NB4 (cell line): ENCODE data around the gene RPS6KC1.

Source experiments
- MYC ChIP-seq: IDR thresholded peaks from 2 replicates; pipeline ENCODE4 v1.6.1; 2011; ENCODE audit warnings: low read depth, low read length
- POLR2A ChIP-seq: IDR thresholded peaks from 2 replicates; pipeline ENCODE4 v1.6.1; 2011; ENCODE audit warnings: mild to moderate bottlenecking; ENCODE audit not compliant: insufficient read length; ENCODE audit errors: extremely low read depth
- TF ChIP-seq, protein P1 (sequence below): IDR thresholded peaks from one replicate; pipeline ENCODE4 v1.5.1; 2012; ENCODE audit warnings: low read depth, low read length

- TF ChIP-seq, protein P1, sequence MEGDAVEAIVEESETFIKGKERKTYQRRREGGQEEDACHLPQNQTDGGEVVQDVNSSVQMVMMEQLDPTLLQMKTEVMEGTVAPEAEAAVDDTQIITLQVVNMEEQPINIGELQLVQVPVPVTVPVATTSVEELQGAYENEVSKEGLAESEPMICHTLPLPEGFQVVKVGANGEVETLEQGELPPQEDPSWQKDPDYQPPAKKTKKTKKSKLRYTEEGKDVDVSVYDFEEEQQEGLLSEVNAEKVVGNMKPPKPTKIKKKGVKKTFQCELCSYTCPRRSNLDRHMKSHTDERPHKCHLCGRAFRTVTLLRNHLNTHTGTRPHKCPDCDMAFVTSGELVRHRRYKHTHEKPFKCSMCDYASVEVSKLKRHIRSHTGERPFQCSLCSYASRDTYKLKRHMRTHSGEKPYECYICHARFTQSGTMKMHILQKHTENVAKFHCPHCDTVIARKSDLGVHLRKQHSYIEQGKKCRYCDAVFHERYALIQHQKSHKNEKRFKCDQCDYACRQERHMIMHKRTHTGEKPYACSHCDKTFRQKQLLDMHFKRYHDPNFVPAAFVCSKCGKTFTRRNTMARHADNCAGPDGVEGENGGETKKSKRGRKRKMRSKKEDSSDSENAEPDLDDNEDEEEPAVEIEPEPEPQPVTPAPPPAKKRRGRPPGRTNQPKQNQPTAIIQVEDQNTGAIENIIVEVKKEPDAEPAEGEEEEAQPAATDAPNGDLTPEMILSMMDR, result no peak
- TF ChIP-seq MYC (no peak), POLR2A (no peak)
Observed at GRCh38 chr1:213277036-213277435, 226.0 kb downstream of the RPS6KC1 start.
